Adipose tissue (tissue), 3 donors: ENCODE data around the gene MTHFD1L. TPM values are rescaled to one million over a fixed set of nuclear protein-coding genes. Genes with fewer than 3 reads are reported as not detected.

Experiments used
- H3K27ac ChIP-seq: one replicate; pipeline ENCODE4 v1.5.1; 2013; ENCODE audit warnings: low read depth, low read length
- WGBS, 3 donors: extraction: QIAGEN DNeasy Blood & Tissue Kit; methylation state at CpG; one replicate each; pipeline ENCODE4 v1.1.7; 2013; 5-methylcytosine and 5-hydroxymethylcytosine counted together
- polyA plus RNA-seq, 3 donors: library from polyadenylated mRNA; stranded (reverse); fragments of 200-250 nt; gene quantifications; one replicate each; pipeline ENCODE4 v1.2.3, GENCODE V29; 2013
- donor health status: healthy with polysubstance abuse.
- donor health status: Bipolar disorder and iron deficiency.
- donor health status: healthy.

The MTHFD1L gene
- polyA plus RNA-seq, 3 donors = 3.9 to 11.3 (median 4.4) TPM

DNA sequence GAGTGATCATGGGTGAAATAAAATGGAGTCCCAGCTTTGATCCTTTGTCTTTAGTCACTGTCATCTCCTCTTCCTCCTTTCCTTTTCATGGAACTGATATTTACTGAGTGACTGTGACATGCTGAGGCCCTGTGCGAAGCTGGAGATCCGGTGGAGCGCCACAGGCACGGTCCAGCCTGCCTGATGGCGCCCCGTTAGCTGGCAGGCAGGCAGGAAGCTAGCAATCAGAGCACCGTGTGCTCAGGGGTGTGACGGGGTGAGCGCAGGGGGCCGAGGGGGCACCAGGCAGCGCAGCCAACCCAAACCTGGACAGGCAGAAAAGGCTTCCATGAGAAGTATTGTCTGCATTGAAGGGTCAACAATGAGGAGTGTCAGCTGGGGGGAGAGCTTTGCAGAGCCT lies 274.0 kb downstream of the MTHFD1L start:
- WGBS, 3 donors = 77 to 91% (median 81%) methylated on average over 11 of the region's 11 CpGs
- no peak overlapping the region for H3K27ac ChIP-seq

DNA sequence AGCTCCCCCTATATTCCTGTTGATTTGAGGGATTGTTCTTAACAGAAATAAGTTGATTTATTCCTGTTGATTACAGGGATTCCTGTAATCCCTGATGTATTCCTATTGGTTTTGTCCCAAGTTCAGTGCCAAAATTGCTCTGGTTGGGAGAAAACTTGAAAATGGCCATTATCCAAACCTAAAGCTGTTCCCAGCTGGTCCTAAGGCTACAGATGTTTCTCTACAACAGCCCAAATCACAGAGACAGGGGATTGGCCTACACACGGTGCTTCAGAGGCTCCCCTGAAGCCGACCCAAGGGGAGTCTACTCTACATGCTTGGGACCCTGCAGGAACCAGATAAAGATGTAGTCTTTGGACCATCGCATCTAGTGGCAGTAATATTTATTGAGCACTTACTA lies 275.3 kb downstream of the MTHFD1L start:
- H3K27ac ChIP-seq = no peak overlapping the region
- 72 to 81% (median 76%) methylated on average over 3 of the region's 3 CpGs for WGBS, 3 donors

DNA sequence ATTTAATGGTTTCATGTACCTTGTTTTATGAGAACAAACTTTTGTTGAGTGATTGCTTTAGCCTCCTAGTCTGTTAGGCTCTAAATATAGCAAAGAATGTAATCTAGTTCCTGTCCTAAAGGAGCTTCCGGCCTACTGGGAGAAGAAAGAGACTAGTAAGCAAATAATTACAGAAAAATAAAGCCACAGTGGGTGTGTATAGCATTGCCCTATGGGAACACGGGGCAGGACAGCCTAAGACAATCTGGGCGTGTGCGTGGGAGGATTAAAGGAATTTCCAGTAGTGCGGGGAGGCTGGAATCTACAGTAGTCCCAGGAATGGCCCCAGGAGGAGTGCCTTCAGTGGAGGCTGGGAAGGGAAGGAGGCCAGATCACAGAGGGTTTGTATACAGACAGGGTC lies 276.2 kb downstream of the MTHFD1L start:
- H3K27ac ChIP-seq = no peak overlapping the region
- 39 to 64% (median 47%) methylated on average over 5 of the region's 5 CpGs for WGBS, 3 donors

DNA sequence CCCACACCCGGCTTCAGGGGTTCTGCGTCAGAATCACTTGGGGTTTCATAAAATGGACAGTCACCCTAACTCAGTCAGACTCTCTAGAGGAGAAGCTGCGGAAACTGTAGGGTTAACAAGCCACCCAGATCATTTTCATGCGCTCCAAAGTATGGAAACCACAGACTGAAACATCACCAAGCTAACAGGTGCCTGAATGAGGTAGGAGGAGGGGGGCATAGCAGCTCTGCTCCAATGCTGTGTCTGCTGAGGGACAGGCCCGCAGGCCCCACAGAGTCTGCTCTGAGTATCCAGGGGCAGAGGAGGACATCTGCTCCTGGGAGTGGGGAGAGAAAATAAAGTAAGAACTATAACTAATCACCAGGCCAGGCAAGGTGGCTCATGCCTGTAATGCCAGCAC lies 277.2 kb downstream of the MTHFD1L start:
- no peak overlapping the region for H3K27ac ChIP-seq
- WGBS, 3 donors = 86 to 93% (median 86%) methylated on average over 5 of the region's 5 CpGs

DNA sequence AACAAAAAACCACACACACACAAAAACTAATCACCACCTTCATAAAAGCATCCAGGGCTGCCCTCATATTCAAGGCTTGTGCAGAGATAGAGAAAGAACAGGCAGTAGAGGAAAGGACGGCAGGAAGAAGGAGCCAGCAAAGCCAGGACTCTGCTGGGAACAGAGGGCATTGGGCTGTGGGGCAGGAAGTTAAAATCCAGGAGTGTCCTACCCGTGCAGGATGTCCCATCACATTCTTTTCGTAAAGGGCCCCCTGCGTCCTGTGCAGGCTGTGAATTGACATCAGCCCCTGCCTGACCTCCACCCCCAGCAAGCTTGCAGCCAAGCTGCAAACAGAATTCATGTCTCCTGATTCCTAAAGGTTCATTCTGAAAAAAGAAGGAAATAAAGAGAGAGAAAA lies 277.8 kb downstream of the MTHFD1L start:
- WGBS, 3 donors = 59 to 67% (median 63%) methylated on average over 4 of the region's 4 CpGs
- H3K27ac ChIP-seq = no peak overlapping the region

DNA sequence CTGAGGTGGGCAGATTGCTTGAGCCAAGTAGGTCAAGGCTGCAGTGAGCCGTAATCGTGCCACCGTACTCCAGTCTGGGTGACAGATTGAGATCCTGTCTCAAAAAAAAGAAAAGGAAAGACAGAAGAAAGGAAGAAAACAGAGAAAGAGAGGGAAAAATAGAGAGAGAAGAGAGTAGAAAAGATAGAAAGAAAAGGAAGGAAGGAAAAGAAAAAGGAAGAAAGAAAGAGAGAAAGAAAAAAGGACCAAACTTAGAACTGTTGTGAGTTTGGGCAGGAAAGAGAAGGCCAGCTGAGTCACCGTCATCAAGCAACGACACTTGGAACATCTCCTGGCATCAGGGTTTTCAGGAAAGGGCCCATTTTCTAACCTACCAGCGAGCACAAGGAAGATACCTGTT lies 278.3 kb downstream of the MTHFD1L start:
- no peak overlapping the region for H3K27ac ChIP-seq
- WGBS, 3 donors = 47 to 66% (median 61%) methylated on average over 6 of the region's 6 CpGs

DNA sequence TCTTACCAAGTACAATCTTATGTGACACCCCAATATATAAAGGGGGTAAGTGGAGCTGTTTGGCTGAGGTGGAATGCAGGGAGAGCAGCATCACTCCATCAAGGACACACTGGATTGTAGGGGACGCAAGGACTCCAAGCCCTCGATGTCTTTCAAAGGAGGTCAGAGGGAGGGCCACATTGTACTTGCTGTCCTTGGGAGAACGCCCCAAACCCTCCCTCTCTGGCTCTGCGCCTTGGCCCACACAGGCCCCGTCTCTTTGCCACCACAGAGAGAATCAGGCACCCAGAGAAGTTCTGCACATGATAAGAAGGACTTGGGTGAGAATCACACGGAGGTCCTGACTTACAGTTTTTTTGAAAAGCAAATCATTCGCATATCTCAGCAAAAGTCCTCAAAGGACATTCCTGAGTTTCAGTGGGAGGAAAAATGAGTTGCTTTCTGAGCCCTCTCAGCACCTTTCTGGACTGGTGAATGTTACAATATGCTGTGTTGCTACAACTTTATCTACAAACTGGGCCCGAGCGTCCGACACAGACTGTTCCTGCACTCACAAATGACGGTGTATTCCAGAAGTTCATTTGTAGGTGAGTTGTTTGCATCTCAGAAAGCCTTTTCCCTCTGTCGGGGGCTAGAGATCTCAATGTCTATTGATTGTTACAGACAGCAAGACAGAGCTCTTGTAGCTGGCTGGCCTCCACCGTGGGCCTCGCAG lies 281.8 kb downstream of the MTHFD1L start:
- WGBS, 3 donors = 86 to 90% (median 88%) methylated on average over 14 of the region's 14 CpGs
- H3K27ac ChIP-seq = no peak overlapping the region

DNA sequence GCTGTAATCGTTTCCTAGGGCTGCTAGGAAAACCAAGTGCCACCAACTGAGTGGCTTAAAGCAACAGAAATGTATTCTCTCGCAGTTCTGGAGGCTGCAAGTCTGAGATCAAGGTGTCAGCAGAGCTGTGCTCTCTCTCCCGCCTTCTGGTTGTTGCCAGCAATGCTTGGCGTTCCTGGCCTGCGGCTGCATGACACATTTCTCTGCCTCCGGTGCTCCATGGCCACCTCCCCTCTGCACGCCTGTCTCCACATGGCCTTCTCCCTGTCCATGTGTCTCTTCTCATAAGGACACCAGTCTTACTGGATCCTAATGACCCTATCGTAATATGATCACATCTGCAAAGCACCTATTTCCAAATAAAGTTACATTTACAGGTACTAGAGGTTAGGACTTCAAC lies 282.6 kb downstream of the MTHFD1L start:
- 81 to 86% (median 85%) methylated on average over 8 of the region's 8 CpGs for WGBS, 3 donors
- no peak overlapping the region for H3K27ac ChIP-seq

DNA sequence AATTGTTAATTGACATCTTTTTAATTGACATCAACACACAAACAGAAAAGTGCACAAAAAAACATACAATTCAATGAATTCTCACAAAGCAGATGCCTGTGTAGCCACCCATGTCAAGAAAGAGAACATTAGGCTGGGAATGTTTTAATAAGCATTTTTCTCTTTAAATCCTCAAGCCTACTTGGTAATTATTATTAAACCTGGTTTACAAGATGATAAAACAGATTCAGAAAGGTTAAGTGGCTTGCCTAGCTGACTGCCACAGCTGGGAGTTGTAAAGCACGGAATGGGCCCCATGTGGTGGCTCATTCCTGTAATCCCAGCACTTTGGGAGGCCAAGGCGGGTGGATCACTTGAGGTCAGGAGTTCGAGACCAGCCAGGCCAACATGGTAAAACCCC lies 284.3 kb downstream of the MTHFD1L start:
- 88 to 90% (median 89%) methylated on average over 3 of the region's 3 CpGs for WGBS, 3 donors

More for the DNA sequence above, 284.3 kb downstream of the MTHFD1L start:
- H3K27ac ChIP-seq = no peak overlapping the region
